HepG2 (cell line): ENCODE results near the gene ELOVL2. TPM values are rescaled to one million over a fixed set of nuclear protein-coding genes. Genes with fewer than 3 reads are reported as not detected.
A peak's percentile ranks its signal among the peaks of the same experiment; 100 is the strongest.

Source experiments
- ATAC-seq: fragments of 200-7000 bp; cut with Tn5 transposase; 3 replicates; pipeline ENCODE4 v1.9.1; 2020; ENCODE audit warnings: mild to moderate bottlenecking, moderate library complexity
- BruUV-seq: library from RNA; stranded (reverse); fragments of 400-500 nt; replicated peaks from 2 replicates; lab custom pipeline; 2021; lab: Mats Ljungman, UMichigan
- CTCF ChIA-PET: fragments of 300-600 bp; formaldehyde crosslinking; extraction: SDS; loops from one replicate; lab custom pipeline; 2021; ENCODE audit warnings: low total read pairs, inconsistent platforms, low intra/inter-chr PET ratio; lab: Yijun Ruan, JAX
- POLR2A ChIA-PET: fragments of 350-600 bp; sonication (Branson Sonifier 250); formaldehyde crosslinking; loops from one replicate; lab custom pipeline; 2020; ENCODE audit warnings: antibody characterized with exemption, inconsistent platforms; lab: Yijun Ruan, JAX
- DNase-seq: peaks from one replicate; pipeline ENCODE4 v3.0.0-alpha.2; 2015; ENCODE audit warnings: low spot score
- FAIRE-seq: peaks from 3 replicates; lab custom pipeline; 2011; peaks lifted over from hg19 to GRCh38; lab: Jason Lieb, UNC
- H2AFZ ChIP-seq: one replicate; pipeline ENCODE4 v1.6.1; 2011; ENCODE audit warnings: low read length, inconsistent platforms
- H3K27ac ChIP-seq: fragments of 300-600 bp; 3 replicates; pipeline ENCODE4 v1.8.0; 2011; ENCODE audit warnings: mixed run types, mild to moderate bottlenecking, mixed read lengths, low read length, inconsistent platforms; ENCODE audit not compliant: insufficient read depth; ENCODE audit errors: extremely low read length
- H3K27me3 ChIP-seq, 2 experiments: fragments of 200-600 bp in 1 of 2; 2 replicates in 1 of 2; 3 replicates in 1 of 2; pipeline versions ENCODE4 v1.6.0 to v1.8.0; 2011; ENCODE audit warnings: low read length in 2 of 2, mild to moderate bottlenecking in 2 of 2, moderate library complexity in 2 of 2, inconsistent platforms in 1 of 2; ENCODE audit not compliant: insufficient read depth in 2 of 2, control insufficient read depth in 1 of 2
- H3K36me3 ChIP-seq, 2 experiments: fragments of 200-600 bp in 1 of 2; replicated peaks in 1 of 2; 2 replicates in 1 of 2; 3 replicates in 1 of 2; pipeline versions ENCODE4 v1.5.1 to v1.8.0; 2011; ENCODE audit warnings: low read length in 2 of 2, inconsistent platforms in 1 of 2; ENCODE audit not compliant: insufficient read depth in 2 of 2, control insufficient read depth in 1 of 2
- H3K4me1 ChIP-seq: 2 replicates; pipeline ENCODE4 v1.5.1; 2012; ENCODE audit warnings: low read length, inconsistent platforms; ENCODE audit not compliant: insufficient read depth
- H3K4me2 ChIP-seq: 2 replicates; pipeline ENCODE4 v1.6.0; 2011; ENCODE audit warnings: low read depth, low read length, inconsistent platforms
- H3K4me3 ChIP-seq, 3 experiments: fragments of 200-600 bp in 1 of 3; sonication (generic), shearing (Covaris generic) in 1 of 3; replicated peaks in 1 of 3; 2 replicates each; pipeline ENCODE4 v1.5.1; 2011 to 2016; ENCODE audit warnings: low read length in 3 of 3, inconsistent platforms in 2 of 3, low read depth in 2 of 3, mild to moderate bottlenecking in 2 of 3, control low read depth in 1 of 3, mixed read lengths in 1 of 3; ENCODE audit not compliant: insufficient read depth in 1 of 3
- H3K79me2 ChIP-seq: one replicate; pipeline ENCODE4 v1.6.1; 2011; ENCODE audit warnings: low read length, inconsistent platforms; ENCODE audit not compliant: insufficient read depth
- H3K9ac ChIP-seq: 2 replicates; pipeline ENCODE4 v1.6.0; 2011; ENCODE audit warnings: mild to moderate bottlenecking, low read depth, low read length, inconsistent platforms; ENCODE audit not compliant: insufficient read depth
- H3K9me3 ChIP-seq: 2 replicates; pipeline ENCODE4 v1.5.1; 2012; ENCODE audit warnings: mild to moderate bottlenecking, low read length
- H4K20me1 ChIP-seq: 2 replicates; pipeline ENCODE4 v1.6.0; 2011; ENCODE audit warnings: inconsistent platforms, mild to moderate bottlenecking, low read length, moderate library complexity; ENCODE audit not compliant: insufficient read depth
- BRCA1 ChIP-seq: sonication (generic); formaldehyde crosslinking; IDR thresholded peaks from 2 replicates; pipeline ENCODE4 v1.4.0; 2020; ENCODE audit warnings: missing genetic modification reagents
- EED ChIP-seq: sonication (generic); formaldehyde crosslinking; IDR thresholded peaks from 2 replicates; pipeline ENCODE4 v1.5.0; 2020; ENCODE audit warnings: mild to moderate bottlenecking, missing genetic modification reagents
- HDAC1 ChIP-seq: sonication (generic); formaldehyde crosslinking; IDR thresholded peaks from 2 replicates; pipeline ENCODE4 v1.5.1; 2020; ENCODE audit warnings: mild to moderate bottlenecking, missing genetic modification reagents
- HOXD1 ChIP-seq: sonication (generic); formaldehyde crosslinking; IDR thresholded peaks from 2 replicates; pipeline ENCODE4 v1.5.0; 2020; ENCODE audit warnings: missing genetic modification reagents
- IKZF1 ChIP-seq: fragments of 450-650 bp; IDR thresholded peaks from 2 replicates; pipeline ENCODE4 v1.7.1; 2016
- ISX ChIP-seq: sonication (generic); formaldehyde crosslinking; conservative IDR thresholded peaks from 2 replicates; pipeline ENCODE4 v1.5.0; 2020; ENCODE audit warnings: missing genetic modification reagents
- KAT7 ChIP-seq: IDR thresholded peaks from 2 replicates; pipeline ENCODE4 v1.6.1; 2018; ENCODE audit warnings: borderline replicate concordance, missing compliant biosample characterization
- MZF1 ChIP-seq: sonication (generic); formaldehyde crosslinking; IDR thresholded peaks from 2 replicates; pipeline ENCODE4 v1.8.1; 2023; ENCODE audit warnings: mild to moderate bottlenecking, missing genetic modification reagents, borderline replicate concordance
- ZNF446 ChIP-seq: sonication (generic); formaldehyde crosslinking; IDR thresholded peaks from 2 replicates; pipeline ENCODE4 v1.5.0; 2020; ENCODE audit warnings: mild to moderate bottlenecking, missing genetic modification reagents
- ZNF451 ChIP-seq: sonication (generic); formaldehyde crosslinking; IDR thresholded peaks from 2 replicates; pipeline ENCODE4 v1.5.0; 2020; ENCODE audit warnings: mild to moderate bottlenecking, missing genetic modification reagents
- WGBS: methylation state at CpG from one replicate; pipeline ENCODE4 v1.1.6; 2017; ENCODE audit warnings: low lambda C conversion rate; 5-methylcytosine and 5-hydroxymethylcytosine counted together
- in situ Hi-C: cut with HindIII; loops from 2 replicates; pipeline ENCODE4 v1.10.0; 2017; ENCODE audit warnings: low pct_unique_long_range_greater_than_20kb; ENCODE audit not compliant: extremely low pct_ligation_motif_present
- intact Hi-C: fragments of 100-400 bp; cut with micrococcal nuclease; formaldehyde crosslinking; loops from one replicate; pipeline ENCODE4 v1.10.0; 2022; ENCODE audit not compliant: unreplicated experiment
- polyA plus RNA-seq, 8 experiments: library from polyadenylated mRNA; depleted of rRNA in 3 of 8; stranded (reverse) in 7 of 8; unstranded in 1 of 8; fragments of >200 nt; fragmentation: Illumina TruSeq in 4 of 8; extraction: Trizol in 4 of 8; gene quantifications; 2 replicates each; pipeline versions ENCODE4 v1.2.1 to v1.2.3, GENCODE V29; 2011 to 2016; ENCODE audit warnings: low read depth in 4 of 8, missing spikeins in 1 of 8, mixed read lengths in 1 of 8; ENCODE audit not compliant: insufficient read depth in 1 of 8
- total RNA-seq, 5 experiments: library from RNA; depleted of rRNA; stranded (reverse); fragments of >200 nt; fragmentation: Illumina TruSeq; extraction: Trizol; gene quantifications; 2 replicates each; pipeline ENCODE4 v1.2.3, GENCODE V29; 2016; ENCODE audit warnings: low read depth in 1 of 5
- TF ChIP-seq, protein P1 (sequence below), 2 experiments: sonication (generic) in 1 of 2; formaldehyde crosslinking in 1 of 2; IDR thresholded peaks; 2 replicates each; pipeline versions ENCODE4 v1.4.0 to v1.6.1; 2018 to 2020; ENCODE audit warnings: missing genetic modification reagents in 2 of 2, borderline replicate concordance in 1 of 2, low read depth in 1 of 2, mild to moderate bottlenecking in 1 of 2, missing biosample characterization in 1 of 2
- TF ChIP-seq, protein P2 (sequence below): IDR thresholded peaks from 2 replicates; pipeline ENCODE4 v1.6.1; 2016; ENCODE audit warnings: missing compliant biosample characterization, missing genetic modification reagents, borderline replicate concordance
- TF ChIP-seq, protein P3 (sequence below): sonication (generic); formaldehyde crosslinking; IDR thresholded peaks from 2 replicates; pipeline ENCODE4 v1.8.0; 2022; ENCODE audit warnings: missing genetic modification reagents, mild to moderate bottlenecking, inconsistent platforms, borderline replicate concordance
- TF ChIP-seq, protein P4 (sequence below): sonication (generic); formaldehyde crosslinking; IDR thresholded peaks from 2 replicates; pipeline ENCODE4 v1.8.1; 2023; ENCODE audit warnings: mild to moderate bottlenecking, missing genetic modification reagents, borderline replicate concordance

ELOVL2 gene
- total and polyA plus RNA-seq, 2 of the 13 experiments (the other 11 are each of a cell fraction or from before 2014, with no cell fraction given): 43.6 to 65.4 TPM

DNA sequence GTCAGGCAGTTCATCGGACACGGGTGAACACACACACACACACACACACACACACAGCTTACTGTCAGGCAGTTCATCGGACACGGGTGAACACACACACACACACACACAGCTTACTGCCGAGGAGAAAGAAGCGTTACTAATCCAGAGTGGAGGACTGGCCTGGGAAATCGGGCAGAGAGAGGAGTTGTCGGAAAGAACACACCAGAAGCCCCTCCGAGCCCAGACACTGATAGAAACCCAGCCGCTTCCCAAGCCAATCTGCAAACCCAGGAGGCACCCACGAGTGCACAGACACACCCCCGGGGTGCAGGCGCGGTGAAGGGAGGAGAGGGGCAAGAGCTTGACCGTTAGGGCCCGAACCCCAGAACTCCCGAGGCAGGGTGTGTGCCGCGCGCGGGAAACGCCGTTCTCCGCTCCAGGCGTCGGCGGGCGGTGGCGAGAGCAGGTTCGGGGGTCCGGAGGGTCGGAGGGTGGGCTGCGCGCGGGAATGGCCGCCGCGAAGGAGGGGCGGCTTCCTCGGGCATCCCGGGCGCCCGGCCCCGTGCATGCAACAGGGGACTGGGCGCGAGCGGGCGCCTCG, 636 bp downstream of the ELOVL2 start:
- H3K9ac ChIP-seq: peak overlapping the region; percentile 89
- no TSS peak for BruUV-seq
- TF ChIP-seq MZF1 (no peak), ISX (CRISPR knock-in tag) (0 out of 2 replicates have a peak, but pooled peaks have one; percentile 45), ZNF451 (CRISPR knock-in tag) (no peak; the same call in 1 of the 2 replicates), IKZF1 (no peak), BRCA1 (CRISPR knock-in tag) (no peak), HOXD1 (CRISPR knock-in tag) (no peak), HDAC1 (CRISPR knock-in tag) (peak; percentile 70), ZNF446 (CRISPR knock-in tag) (no peak; the same call in 1 of the 2 replicates), EED (CRISPR knock-in tag) (peak; percentile 38; the same call in 1 of the 2 replicates), KAT7 (CRISPR knock-in tag) (peak; percentile 75)
- TF ChIP-seq, protein P1, sequence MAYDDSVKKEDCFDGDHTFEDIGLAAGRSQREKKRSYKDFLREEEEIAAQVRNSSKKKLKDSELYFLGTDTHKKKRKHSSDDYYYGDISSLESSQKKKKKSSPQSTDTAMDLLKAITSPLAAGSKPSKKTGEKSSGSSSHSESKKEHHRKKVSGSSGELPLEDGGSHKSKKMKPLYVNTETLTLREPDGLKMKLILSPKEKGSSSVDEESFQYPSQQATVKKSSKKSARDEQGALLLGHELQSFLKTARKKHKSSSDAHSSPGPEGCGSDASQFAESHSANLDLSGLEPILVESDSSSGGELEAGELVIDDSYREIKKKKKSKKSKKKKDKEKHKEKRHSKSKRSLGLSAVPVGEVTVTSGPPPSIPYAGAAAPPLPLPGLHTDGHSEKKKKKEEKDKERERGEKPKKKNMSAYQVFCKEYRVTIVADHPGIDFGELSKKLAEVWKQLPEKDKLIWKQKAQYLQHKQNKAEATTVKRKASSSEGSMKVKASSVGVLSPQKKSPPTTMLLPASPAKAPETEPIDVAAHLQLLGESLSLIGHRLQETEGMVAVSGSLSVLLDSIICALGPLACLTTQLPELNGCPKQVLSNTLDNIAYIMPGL (CRISPR knock-in tag; IDR thresholded peaks at IDR 0.05; ENCODE audit: borderline replicate concordance in 1 of 2, low read depth in 1 of 2): peak in 1 of 2 experiments; percentile 53; a peak in 3 of 4 replicates
- TF ChIP-seq, protein P2, sequence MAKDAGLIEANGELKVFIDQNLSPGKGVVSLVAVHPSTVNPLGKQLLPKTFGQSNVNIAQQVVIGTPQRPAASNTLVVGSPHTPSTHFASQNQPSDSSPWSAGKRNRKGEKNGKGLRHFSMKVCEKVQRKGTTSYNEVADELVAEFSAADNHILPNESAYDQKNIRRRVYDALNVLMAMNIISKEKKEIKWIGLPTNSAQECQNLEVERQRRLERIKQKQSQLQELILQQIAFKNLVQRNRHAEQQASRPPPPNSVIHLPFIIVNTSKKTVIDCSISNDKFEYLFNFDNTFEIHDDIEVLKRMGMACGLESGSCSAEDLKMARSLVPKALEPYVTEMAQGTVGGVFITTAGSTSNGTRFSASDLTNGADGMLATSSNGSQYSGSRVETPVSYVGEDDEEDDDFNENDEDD (CRISPR knock-in tag): peak; percentile 23; the same call in 1 of the 2 replicates
- TF ChIP-seq, protein P3, sequence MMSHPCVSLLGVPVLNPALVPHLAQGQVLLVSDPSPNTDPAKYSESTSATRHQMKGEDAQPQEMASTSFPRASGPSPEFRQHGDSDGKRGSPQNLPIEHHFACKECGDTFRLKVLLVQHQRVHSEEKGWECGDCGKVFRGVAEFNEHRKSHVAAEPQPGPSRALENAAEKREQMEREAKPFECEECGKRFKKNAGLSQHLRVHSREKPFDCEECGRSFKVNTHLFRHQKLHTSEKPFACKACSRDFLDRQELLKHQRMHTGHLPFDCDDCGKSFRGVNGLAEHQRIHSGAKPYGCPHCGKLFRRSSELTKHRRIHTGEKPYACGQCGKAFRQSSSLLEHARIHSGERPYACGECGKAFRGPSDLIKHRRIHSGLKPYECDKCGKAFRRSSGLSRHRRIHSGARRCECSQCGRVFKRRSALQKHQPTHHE: peak; percentile 22; the same call in 1 of the 2 replicates
- TF ChIP-seq, protein P4, sequence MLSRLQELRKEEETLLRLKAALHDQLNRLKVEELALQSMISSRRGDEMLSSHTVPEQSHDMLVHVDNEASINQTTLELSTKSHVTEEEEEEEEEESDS (CRISPR knock-in tag): no peak

More for the DNA sequence above, 636 bp downstream of the ELOVL2 start:
- peak overlapping the region; percentile 92 for H3K4me2 ChIP-seq
- in situ Hi-C loops: loop anchor here (5.0 kb wide), 1 partner anchor 86 kb away; no protein-coding TSS in a partner anchor
- H2AFZ ChIP-seq: no peak overlapping the region
- H3K36me3 ChIP-seq: no peaks in the 10 kb centered on the region; a peak in 1 of 5 replicates
- no peaks in the 10 kb centered on the region for H4K20me1 ChIP-seq
- peaks cover 47% of the 10 kb centered on the region for H3K4me1 ChIP-seq
- POLR2A ChIA-PET: interaction anchor here (0.9 to 3.2 kb wide), 7 partner anchors 23 to 88 kb away, joined by 3 to 21 read pairs (median 7); no protein-coding TSS in a partner anchor
- H3K27ac ChIP-seq: peak overlapping the region; percentile 67
- no peaks in the 10 kb centered on the region for H3K9me3 ChIP-seq
- FAIRE-seq (no peak), DNase-seq (no peak), ATAC-seq (peak; percentile 54)
- CTCF ChIA-PET: interaction anchor here (0.7 to 7.1 kb wide), 10 partner anchors 11 to 532 kb away, joined by 3 to 309 read pairs (median 7); no protein-coding TSS in a partner anchor
- H3K27me3 ChIP-seq: no peaks in the 10 kb centered on the region; a peak in 1 of 5 replicates
- intact Hi-C loops: loop anchor here (10.0 kb wide), 1 partner anchor 49 kb away; no protein-coding TSS in a partner anchor
- H3K79me2 ChIP-seq: peaks cover 52% of the 10 kb centered on the region
- H3K4me3 ChIP-seq: peak overlapping the region; percentile 86 to 99 (median 90)
- WGBS: under 1% methylated on average over 28 of the region's 49 CpGs
